GM18519 (cell line): ENCODE data around the gene MRPL4.

ENCODE experiments used
- ATAC-seq: cut with Tn5 transposase; IDR thresholded peaks from one replicate; pipeline ENCODE4 v1.9.1; 2021; ENCODE audit warnings: mild to moderate bottlenecking, moderate library complexity; ENCODE audit not compliant: unreplicated experiment, low FRiP score

MRPL4 gene

GRCh38 chr19:10251792-10252694 is at the start of gene MRPL4:
TSS of gene MRPL4 (plus strand) at chr19:10252214. CDS start at chr19:10252254, 40 bp downstream.
- peak; percentile 73 for ATAC-seq

GRCh38 chr19:10203686-10204085 is 48.3 kb upstream of the MRPL4 start:
- ATAC-seq, result no peak

- ATAC-seq, result no peak
These were observed 46.4 kb upstream of the MRPL4 start for GRCh38 chr19:10205636-10206035.

GRCh38 chr19:10206226-10206885 is 45.7 kb upstream of the MRPL4 start:
- ATAC-seq, result no peak

GRCh38 chr19:10207026-10207425 is 45.0 kb upstream of the MRPL4 start:
- ATAC-seq, result no peak

- ATAC-seq, result no peak
These were observed 42.7 kb upstream of the MRPL4 start for GRCh38 chr19:10209315-10209714.

- ATAC-seq, result no peak
These were observed 41.0 kb upstream of the MRPL4 start for GRCh38 chr19:10211061-10211460.

DNA sequence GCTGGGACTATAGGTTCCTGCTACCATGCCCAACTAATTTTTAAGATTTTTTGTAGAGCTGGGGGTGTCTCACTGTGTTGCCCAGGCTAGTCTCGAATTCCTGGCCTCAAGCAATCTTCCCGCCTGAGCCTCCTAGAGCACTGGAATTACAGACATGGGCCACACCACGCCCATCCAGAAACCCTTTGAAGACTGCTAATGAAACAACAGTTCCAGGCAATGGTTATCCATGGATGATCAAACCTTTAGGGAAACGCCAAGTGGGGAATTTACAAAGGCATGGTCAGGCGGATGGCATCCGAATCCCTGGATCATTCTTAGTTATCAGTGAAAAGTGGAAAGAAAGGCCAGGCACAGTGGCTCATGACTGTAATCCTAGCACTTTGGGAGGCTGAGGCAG is 40.3 kb upstream of the MRPL4 start:
- ATAC-seq, result no peak

- no peak for ATAC-seq
These were observed 37.2 kb upstream of the MRPL4 start for GRCh38 chr19:10214784-10215183.

DNA sequence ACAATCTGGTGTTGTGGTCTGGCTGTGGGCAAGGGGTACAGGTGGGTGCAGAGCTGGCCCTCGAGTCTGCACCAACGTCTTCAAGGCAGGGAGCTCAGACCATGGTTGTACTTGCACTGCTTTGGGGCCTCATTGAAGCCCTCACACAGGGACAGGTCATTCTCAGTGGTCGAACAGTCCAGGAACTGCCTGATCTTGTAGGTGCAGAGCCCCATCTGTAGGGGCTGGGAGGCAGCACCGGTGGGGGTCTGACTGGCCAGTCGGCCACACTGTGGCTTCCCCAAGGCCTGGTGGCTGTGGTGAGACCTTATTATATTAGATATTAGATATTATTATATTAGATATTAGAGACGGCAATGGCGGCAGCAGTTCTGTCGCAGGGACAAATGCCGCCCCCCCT is 34.9 kb upstream of the MRPL4 start:
- no peak for ATAC-seq

DNA sequence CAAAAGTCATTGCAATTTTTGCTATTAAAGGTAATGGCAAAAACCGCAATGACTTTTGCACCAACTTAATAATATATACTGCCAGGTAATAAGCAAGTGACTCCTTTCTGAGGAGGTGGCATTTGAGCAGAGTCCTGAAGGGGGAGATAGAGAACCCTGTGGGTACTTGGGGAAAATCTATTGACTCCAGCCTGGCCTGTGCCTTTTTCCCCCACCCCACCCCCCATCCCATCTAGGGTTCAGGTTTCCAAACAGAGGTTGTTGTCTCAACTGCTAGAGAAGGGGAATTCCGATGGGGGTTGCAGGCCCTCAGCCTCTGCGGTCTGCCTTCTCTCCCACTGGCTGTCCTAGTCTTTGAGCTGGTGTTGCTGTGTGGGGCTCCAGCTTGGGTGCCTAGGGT is 32.3 kb upstream of the MRPL4 start:
- ATAC-seq, result no peak

- no peak for ATAC-seq
These were observed 31.3 kb upstream of the MRPL4 start for GRCh38 chr19:10220695-10221094.

- ATAC-seq, result no peak
These were observed 29.7 kb upstream of the MRPL4 start for GRCh38 chr19:10222201-10222890.

GRCh38 chr19:10223488-10224213 is 28.4 kb upstream of the MRPL4 start:
- ATAC-seq, result no peak

DNA sequence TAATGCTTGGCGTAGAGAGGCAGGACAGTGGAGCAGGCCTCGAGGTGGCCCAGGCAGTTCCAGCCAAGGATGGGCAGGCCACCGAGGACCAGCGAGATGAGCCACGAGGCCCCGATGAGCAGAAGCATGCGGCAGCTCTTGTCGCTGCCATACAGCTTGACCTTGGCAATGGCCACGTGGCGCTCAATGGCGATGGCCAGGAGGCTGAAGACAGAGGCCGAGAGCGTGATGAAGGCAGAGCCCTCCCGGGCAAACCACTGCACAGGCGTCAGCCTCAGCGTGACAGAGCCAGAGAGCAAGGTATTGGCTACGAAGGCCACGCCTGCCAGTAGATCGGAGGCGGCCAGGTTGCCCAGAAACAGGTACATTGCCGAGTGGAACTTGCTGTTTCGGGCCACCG is 27.7 kb upstream of the MRPL4 start:
- no peak for ATAC-seq

- ATAC-seq, result no peak
These were observed 26.0 kb upstream of the MRPL4 start for GRCh38 chr19:10226021-10226375.

DNA sequence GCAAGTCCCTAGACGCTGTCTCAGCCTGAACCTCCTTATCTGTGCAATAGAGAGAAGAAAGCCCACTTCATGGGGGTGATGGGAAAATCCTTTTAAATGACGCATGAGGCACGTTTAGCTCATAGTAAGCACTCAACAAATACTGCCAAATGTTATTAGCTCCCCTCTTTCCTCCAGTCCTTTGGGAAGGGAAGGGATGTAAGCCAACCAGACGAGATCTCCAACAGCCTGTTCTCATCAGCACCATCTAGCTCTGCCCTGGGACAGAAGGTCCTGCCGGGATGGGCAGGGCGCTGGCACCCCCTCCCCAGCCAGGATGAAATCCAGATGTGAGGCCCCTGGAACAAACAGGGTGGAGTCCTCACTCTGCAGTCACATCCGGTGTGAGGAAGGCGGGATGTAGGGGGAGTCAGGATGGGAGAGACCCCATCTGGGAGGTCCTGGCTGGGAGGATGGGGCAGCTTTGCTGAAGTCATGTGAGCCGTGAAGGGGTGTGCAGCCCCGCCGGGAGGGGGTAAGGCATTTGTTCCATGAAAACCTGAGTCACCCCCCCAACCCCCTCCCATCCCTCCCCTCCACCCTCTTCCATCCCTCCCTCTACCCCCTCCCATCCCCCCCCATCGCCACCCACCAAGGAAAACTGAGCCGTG is 25.5 kb upstream of the MRPL4 start:
- no peak for ATAC-seq

DNA sequence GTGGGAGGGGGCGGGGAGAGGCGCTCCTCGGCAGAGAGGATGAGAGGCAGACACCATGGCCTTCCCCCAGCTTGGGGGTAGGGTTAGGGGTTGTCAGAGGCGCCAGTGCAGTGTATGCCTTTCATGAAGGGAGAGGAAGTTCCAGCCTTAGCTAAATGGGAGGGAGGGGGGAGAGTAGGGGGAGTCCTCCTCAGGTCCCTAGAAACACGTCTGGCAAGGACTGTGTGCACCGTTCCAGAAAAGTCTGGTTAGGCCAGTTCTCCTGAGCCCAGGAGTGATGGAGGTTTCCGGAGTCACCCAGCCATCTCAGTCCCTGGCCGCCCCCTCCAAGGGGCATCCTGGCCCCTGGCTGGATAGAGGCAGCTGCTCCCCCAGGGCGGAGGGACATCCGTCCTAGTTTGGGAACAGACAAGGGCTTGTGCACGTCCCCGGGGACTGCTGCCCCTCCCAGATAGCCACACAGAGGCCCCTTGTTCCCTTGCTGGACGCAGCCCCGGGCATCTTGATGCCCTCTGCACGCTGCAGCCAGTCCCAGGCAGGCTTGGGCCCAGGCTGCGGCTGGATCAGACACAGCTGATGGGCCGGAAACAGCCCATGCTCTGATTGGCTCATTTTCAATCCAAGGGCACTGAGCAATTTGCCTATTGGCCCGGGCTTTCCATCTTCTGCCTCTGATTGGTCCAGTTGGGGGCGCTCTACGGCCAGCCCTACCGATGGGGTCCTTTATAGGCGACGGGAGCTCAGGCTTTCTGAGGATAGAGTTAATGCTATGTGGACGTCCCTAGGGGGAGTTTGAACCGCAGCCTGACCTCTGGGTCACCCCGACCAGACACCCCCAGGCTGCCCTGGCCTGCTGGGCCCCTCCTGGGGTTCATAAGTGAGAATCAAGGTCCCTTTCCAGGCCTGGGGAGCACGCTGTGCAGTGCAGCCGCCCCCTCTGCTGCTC is 24.7 kb upstream of the MRPL4 start:
- no peak for ATAC-seq

DNA sequence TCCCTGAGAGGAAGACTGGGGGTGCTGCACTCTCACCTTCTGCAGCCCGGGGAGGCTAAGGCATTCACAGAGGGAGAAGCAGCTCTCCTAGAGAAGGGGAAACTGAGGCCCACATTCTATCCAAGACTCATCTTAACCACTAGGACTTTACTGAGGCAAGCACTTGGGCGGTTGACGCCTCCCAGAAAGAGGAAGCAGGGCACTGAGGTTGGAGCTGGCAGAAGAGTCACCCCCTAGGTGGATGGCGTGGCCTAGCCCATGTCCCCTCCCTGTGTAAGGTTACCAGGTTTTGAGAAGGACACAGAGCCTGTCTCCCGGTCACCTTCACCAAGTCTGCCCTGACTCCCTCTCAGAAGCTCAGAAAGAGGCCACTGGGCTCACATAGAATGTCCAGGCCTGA is 23.6 kb upstream of the MRPL4 start:
- no peak for ATAC-seq
